CMK (cell line): ENCODE data around the gene DLG4.

Source experiments
- DNase-seq: peaks from one replicate; pipeline ENCODE4 v3.0.0-alpha.2; 2010; ENCODE audit warnings: low read depth

DLG4 gene

DNA sequence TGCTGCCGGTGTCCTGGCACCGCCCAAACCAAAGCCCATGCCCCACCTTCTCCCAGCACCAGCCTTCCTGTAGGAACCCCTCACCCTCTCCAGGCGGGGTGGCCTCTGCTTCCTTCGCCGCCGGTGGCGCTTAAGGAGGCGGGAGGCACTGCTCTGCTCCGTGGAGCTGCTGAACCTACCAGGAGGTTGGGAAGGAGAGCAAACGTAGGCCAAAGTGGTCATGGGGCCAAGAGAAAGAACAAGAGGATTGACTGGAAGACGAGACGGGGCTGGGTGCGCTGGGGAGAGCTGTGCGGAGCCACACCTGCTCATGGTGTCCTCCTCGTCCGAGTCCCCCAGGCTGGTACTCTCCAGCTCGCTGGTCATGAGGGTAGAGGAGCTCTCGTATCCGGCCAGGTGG, 9.9 kb upstream of the DLG4 start:
- DNase-seq = no peak

DNA sequence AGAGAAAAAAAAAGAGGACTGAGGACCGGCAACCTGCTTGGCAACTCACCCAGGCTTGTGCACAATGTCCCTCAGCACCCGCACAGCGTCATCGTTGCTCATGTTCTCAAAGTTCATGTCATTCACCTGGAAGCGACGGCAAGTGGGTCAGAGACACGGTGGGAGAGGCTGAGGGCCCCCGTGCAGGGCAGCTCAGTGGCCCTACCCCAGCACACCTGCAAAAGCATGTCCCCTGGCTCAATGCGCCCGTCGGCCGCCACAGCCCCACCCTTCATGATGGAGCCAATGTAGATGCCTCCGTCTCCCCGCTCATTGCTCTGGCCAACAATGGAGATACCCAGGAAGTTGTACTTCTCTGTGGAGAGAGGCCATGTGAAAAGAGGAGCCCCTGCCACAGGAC, 9.3 kb upstream of the DLG4 start:
- no peak for DNase-seq

DNA sequence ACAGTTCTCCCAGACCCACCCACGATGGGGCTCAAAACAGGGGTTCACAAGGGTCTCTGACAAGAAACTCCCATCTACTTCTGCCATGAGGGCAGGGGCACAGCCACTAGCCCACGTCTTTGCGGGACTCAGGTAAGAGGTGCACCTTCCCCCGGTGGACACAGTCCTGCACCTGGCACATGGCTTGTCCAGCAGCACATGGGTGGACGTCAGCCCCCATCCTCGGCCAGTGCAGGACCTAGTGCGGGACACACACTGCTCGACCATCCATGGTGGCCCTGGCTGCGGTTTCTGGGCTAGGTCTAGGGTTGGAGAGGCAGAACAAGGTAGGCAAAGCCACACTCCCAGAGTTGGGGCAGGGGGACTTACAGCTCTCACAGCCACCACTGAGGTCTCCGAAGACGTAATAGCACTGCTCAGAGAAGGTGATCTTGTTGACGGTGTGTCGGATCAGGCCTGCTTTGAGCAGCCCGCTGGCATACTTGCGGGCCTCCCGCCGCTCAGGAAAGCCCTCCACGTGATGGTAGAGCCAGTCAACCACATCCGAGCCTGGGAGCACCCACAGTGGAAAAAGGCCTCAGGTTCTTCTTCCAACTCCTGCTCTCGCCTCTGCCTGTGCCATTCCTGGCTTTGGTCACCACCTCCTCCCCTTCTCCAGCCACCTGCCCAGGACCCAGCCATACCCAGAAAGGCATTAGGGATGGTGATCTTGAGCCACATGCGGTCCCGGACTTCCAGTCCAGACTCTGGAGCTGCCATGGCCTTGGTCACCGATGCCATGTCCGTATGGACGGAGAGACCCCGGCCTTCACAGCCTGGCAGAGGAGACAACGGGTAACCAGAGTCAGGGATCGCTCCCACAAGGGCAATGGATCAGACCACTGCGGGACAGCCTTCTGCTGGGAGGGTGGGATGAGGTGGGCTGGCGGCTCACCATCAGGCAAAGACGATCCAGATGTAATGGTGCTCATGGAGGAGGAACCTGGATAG, 7.4 kb upstream of the DLG4 start:
- no peak for DNase-seq

GRCh38 chr17:7225711-7226331, 6.2 kb upstream of the DLG4 start:
- DNase-seq = no peak

DNA sequence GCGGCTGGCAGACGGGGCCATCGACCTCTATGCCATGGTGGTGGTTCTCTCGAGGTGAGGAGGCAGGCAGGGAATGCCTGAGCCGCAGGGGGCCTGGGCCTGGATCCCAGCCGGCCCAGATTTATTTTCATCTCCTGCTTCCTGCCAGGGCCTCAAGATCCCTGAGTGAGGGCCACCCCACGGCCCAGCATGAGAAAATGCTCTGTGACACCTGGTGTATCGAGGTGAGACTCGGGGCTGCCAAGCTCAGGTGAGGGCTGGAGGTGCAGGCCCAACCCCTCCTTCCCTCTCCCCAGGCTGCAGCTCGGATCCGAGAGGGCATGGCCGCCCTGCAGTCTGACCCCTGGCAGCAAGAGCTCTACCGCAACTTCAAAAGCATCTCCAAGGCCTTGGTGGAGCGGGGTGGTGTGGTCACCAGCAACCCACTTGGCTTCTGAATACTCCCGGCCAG, 5.0 kb upstream of the DLG4 start:
- DNase-seq = no peak

GRCh38 chr17:7224110-7224509, 4.5 kb upstream of the DLG4 start:
- DNase-seq = no peak

DNA sequence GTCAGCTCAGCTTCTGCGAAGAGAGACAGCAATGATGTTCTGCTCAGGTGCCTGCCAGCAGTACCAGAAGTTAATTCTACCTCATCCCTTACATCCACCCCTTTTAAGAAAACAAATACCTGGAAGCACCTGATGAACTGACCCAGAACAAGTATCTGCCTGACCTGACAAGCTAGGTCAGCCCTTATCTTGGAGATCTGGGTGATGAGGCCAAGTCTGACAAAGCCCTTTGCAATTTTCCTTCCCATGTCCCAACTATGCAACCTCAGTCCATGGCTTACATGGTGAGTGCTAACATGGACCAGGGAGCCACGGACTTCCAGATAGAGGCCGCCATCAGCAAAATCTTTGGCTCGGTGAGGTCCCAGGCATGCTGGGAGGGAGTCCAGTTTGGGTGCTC, 3.7 kb upstream of the DLG4 start:
- no peak for DNase-seq

DNA sequence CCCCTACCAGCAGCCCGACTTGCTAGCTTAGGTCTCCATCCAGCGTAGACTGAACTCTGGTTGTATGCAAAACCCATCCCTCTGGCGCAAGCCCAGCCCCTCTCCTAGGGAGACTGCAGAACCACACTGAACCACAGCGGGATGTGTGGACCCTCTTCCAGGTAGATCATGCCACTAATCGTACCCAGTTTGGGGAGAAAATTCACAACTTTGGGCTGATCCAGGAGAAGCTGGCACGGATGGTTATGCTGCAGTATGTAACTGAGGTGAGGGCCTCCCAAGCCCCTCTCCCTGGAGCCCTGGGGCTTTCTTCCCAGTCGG, 3.3 kb upstream of the DLG4 start:
- DNase-seq = no peak

- DNase-seq = no peak
Measured at GRCh38 chr17:7222093-7222971, 2.7 kb upstream of the DLG4 start.

DNA sequence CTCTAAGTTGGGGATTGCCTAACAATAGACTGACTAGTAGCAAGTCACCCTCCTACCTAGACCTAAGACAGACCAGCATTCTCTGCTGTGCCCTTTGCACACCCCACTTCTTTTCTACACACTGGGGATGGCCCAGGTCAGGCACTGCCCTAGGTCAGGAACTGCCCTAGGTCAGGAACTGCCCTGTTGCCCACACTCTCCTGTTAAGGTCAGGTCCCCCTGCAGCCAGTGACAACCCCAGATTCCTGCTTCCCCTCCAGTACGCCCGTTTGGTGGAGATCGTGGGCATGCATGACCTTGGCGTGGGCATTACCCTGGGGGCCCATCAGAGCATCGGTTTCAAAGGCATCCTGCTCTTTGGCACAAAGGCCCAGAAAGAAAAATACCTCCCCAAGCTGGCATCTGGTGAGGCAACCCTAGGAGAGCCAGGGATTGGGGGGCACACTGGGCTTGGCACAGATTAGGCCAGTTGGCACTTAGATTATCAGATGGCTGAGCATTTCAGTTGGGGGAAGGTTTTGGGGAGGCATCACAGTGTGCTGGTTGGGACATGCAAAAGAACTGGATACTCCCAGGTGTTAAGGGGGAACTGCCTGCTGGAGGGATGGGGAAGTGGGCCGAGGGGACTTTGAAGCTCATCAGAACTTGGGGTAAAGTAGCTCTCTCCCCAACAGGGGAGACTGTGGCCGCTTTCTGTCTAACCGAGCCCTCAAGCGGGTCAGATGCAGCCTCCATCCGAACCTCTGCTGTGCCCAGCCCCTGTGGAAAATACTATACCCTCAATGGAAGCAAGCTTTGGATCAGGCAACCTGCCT, 1.8 kb upstream of the DLG4 start:
- DNase-seq = no peak

- no peak for DNase-seq
Measured at GRCh38 chr17:7220593-7221277, 1.1 kb upstream of the DLG4 start.

- DNase-seq = no peak
Measured at GRCh38 chr17:7219229-7219811, 316 bp downstream of the DLG4 start.

- no peak for DNase-seq
Measured at GRCh38 chr17:7218758-7219157, 878 bp downstream of the DLG4 start.

DNA sequence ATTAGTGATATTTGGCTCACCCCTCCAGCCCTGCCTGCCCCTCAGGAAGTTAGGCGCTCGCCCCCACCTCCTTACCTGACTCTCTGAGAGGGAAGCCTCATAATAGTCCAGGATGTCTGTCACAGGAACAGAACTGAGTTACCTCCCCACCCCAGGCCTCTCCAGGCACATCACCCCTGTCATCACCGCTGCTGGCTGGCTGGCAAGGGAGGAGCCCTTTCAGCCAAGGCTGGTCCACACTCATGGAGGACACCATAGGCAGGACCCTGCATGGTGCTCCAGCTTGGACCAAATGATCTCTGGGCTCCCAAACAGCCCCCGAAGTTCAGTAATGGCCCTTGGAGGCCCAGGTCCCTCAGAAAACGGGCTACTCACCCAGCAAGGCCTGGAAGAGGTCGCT, 1.5 kb downstream of the DLG4 start:
- no peak for DNase-seq

DNA sequence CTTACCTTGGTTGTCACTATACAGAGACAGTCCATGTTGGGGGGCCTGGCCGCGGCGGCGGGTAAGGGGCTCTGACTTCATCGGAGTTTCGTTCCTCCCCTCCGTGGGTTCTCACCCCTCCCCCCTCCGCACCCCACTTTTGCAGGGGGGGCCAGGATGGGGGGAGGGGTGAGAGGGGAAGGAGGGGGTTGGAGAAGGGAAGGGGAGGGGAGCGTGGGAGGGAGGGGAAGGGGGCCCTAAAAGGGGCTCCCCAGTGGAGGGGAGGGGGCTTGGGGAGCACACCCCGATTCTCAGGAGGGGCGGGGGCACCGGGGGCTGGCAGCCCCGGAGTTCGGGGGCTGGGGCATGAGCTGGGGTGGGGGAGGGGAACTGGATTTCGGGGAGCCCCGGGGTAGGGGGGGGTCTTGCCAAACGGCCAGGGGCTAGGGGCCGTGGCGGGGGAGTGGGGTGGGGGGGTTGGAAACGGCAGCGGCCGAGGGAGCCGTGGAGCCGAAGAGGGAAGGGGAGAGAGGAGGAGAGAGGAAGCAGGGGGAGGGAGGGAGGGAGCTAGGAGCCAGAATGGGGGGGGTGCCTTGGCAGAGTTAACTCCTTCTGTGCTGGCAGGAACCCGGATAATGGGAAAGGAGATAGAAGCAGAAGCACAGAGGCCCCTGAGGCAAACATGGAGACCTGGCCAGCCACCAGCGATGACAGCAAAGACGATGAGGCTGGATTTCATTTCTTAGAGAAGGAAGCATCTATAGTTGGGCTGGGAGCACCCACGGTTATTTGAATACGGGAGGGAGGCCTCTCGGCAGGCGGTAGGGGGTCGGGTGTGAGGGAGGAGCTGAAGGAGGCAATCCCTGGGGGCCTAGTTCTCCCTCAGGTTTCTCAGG, 2.3 kb downstream of the DLG4 start:
- no peak for DNase-seq

GRCh38 chr17:7216242-7217112, 3.2 kb downstream of the DLG4 start:
- no peak for DNase-seq

GRCh38 chr17:7215652-7216180, 3.9 kb downstream of the DLG4 start:
- DNase-seq = no peak

- no peak for DNase-seq
Measured at GRCh38 chr17:7215136-7215638, 4.4 kb downstream of the DLG4 start.
